GM18508 (cell line): ENCODE data around the gene ARHGAP31.
A peak's percentile ranks its signal among the peaks of the same experiment; 100 is the strongest.
"Not testable (repeated sequence)": the region's sequence is repeated elsewhere in the genome, so short reads cannot be mapped to it uniquely, and the experiment has no call there.

Source experiments
- ATAC-seq: cut with Tn5 transposase; IDR thresholded peaks from one replicate; pipeline ENCODE4 v1.9.1; 2021; ENCODE audit warnings: moderate number of reproducible peaks; ENCODE audit not compliant: insufficient read depth, unreplicated experiment

The ARHGAP31 gene

DNA sequence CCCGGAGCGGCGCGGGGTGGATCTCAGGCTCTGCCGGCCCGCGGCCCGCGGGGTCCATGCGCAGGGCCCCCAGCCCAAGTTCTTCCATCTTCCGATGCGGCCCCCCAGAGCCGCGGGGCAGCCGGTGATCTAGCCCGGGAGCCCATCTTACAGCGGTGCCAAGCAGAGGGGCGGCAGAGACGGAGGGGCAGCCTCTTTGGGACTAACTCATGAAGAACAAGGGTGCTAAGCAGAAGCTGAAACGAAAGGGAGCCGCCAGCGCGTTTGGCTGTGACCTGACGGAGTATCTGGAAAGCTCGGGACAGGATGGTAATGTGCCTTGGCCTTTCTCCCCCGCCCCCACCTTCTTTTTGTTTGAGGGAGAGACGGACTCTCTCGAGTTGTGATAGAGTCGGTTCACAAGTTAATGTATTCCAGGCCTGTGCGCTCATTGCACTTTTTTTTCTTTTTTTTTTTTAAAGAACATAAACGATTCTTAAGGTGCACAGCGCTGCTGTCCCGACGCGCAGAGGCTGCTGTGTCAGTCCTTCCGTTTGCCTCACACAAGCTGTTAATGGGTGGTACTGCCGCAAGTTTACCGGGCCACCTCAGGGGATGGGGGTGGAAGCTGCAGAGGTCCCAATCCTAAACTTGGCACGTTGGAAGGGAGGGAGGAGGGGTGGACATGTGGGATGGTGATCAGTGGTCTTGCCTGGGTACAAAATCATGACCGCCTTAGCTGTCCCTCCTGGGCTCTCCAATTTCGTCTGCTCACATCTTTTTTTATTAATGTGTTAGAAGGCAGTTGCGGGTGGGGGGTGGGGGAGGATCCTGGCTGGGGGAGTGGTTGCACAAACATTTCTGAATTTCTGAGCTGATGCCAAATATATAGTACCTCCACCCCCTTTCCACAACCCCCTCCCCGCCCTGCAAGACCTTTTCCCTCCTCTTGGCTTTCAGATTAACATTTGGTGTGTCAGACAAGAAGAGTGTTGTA lies 801 bp downstream of the ARHGAP31 start:
- ATAC-seq, result peak; percentile 20

DNA sequence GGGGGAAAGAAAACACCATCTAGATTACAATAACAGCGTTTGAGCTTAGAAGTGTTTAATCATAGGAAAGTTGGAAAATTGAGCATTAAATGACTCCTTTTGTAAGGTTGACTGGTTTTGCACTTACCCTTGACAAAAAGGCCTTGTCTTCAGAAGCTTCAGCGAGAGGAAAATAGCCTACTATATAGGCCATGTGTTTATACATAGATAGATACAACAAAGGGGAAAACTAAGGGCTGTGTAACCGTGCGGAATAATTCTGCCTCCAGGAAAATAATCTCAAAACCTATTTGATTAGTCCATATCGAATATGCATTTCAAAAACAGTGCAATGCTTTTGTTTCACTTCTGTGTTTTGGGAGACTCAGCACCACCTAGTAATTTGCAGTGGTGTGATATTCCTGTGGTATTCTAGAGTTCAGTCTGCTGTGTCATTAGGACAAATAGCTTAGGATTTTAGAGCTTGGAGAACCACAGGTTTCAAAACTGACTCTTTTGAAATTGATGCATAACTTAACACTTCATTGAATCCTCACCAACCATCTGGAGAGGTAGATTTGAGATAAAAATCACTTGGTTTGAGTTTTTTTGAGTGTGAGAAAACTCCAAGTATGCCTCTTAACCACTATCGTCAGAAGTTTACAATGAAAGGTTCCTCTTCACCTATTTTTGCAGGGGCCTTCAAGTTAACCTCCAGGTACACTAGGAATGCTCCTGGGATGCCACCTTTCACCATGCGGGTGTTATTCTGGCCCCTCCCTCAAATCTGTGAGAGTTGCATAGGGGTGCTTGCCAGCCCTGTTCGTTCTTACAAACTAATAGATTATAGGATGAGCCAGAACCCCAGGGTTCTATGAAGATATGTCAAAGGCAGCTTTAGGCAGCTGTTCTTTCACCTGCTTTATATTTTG lies 1.9 kb downstream of the ARHGAP31 start:
- no peak for ATAC-seq

DNA sequence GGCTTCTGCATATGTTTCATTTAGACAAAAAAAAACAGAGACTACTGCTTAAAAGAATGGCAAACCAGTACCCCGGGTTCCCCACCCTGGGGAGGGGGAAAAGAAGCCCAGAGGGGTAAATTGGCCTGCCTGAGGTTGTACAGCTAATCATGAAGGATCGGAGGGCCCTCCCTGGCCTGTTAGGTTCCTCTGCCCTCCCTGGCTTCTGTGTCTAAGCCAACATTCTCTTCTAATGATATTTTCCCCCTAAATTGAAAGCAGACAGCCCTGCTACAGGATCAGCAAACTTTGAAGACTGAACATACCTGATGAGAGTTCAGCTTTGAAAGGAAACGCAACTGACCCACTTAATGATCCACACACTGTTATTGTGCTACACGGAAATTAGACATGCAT lies 2.5 kb downstream of the ARHGAP31 start:
- ATAC-seq, result no peak

DNA sequence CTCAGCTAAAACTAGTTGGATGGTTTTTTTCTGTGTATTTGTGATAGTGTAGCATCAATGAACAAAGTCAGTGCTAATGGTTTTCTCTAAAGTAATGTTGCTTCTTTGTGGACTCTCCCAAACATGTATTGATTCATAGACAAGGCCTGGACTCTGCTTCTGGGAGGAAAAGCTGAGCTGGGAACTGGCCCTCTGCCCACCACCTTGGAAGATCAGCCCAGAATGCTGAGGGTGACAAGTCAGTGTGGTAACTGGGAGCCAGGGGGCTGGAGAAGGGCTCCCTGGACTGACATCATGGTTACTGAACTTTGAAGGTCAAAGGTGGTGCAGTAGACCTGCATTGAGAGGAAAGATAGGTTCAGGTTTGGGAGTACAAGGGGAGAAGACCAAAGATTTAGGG lies 3.0 kb downstream of the ARHGAP31 start:
- ATAC-seq, result no peak

DNA sequence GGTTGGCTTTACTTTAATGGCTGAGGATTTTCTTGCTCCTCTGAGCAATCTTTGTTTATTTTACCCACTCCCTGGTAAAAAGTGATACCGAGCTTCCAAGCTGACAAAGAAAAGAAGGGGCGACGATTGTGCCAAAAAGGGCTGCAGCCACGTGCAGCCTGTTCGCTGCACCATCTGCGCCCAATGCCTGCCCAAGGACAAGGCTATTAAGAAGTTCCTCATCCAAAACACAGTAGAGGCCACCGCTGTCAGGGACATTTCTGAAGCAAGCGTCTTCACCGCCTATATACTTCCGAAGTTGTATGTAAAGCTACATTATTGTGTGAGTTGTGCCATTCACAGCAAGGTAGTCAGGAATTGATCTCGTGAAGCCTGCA lies 4.4 kb downstream of the ARHGAP31 start:
- no peak for ATAC-seq

DNA sequence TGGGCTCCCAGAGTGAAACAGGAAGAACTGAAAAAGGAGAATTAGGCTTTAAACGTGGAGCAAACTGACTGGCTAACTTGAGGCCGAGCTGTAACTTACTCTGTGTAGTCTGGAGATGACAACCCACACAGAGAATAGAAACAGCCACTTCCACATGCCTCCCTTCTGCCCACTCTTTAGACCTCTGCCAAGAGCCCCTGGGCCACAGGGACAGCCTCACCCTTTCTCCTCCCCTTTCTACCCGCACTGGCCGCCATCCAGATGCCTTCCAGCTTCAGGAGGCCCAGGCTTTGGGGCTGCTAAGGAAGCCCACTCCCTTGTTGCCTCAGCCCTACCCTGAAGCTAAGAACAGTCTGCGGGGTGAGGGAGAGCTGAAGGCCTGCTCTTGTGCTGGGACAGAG lies 6.8 kb downstream of the ARHGAP31 start:
- no peak for ATAC-seq

DNA sequence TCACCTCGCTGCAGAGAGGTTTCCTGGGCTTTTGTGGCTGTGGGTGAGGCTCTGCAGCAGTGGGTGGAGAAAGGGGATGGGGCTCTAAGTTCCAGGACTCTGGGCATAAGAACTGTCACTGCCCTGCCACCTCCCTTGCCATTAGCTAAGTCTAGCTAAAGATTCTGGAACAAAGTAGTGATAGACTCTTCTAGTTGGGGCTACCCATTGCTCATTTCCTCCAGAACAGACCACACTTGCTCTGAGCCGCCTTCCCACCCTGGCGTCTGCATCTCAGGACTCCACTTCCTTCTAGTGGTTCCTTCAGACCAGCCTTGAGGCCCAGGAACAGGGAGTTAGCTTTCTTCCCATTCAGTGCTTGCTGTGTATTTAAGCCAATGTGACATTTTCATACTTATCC lies 7.5 kb downstream of the ARHGAP31 start:
- ATAC-seq, result no peak

DNA sequence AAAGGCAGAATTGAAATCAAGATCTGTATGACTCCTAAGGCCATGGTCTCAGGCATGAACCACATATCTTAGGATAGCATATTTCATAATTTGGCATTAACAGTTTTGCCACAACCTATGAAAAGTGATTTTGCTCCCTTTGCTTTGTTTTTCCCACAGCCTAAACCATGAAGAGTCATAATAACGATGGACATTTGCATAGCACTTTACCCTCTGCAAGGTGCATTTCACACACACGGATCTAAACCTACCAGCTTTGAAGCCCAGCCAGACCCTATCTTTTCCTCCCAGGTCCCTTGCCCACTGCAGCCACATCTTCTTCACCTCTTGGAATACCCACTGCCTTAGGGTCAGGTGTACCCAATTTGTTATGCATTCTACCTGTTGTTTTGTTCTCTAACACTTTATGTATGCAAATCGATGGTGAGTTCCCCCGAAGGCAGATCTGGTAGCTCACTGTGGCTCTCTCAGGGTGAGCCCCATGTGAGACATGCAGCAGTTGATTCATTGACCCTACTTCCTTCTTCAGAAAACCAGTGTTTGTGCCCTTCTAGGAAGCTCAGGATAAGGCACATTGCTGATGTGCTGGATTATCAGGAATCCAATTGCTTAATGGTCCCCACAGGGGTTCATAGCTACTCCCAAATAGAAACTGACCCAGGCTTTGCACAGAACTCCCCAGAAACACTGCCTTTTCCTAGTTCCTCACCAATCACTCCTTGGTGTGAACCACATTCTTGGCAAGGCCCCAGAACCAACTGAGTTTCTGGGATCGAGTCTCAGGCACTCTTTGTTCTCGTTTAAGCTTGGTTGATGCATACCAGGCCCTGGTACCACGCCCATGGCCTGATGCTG lies 8.7 kb downstream of the ARHGAP31 start:
- ATAC-seq, result no peak

DNA sequence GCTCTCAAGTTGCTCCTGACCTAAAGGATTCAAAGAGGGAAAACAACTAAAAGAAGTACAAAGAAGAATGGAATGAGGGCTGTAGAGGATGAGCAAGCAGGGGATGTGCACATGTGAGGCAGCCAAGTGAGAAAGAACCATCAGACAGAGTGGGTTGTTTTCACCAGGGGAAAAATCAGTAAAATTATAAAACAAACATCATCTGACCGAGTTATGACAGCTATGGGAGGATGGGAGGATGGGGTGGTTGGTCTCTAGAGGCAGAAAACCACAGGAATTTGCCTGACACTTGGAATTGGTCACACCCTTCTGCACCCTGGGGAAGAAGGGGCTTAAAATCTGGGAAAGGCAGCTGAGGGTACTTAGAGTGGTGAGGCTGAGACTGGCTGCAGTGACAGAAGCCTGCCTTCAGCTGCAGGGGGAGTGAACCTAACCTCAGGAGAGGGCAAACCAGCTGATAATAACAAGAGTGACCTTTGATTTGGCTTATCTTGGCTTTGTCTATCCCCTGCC lies 10.1 kb downstream of the ARHGAP31 start:
- no peak for ATAC-seq

DNA sequence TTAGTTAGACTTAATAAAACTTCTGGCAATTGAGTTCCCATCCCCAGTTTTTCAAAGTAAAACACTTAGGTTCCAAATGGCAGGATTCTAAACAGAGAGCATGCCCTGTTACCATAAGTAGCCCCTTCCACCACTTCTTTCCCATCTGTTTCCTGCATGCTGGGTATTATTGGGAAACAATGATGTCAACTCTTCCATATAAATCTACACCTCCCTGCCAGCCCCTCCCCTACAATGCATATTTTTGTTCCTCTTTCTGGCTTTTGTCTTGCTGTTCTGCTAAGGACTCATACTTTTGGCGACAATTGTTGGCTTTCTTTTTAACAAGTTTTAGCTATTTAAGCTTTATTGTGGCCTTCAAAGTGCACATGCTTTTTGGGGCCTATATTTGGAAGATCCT lies 11.1 kb downstream of the ARHGAP31 start:
- no peak for ATAC-seq

DNA sequence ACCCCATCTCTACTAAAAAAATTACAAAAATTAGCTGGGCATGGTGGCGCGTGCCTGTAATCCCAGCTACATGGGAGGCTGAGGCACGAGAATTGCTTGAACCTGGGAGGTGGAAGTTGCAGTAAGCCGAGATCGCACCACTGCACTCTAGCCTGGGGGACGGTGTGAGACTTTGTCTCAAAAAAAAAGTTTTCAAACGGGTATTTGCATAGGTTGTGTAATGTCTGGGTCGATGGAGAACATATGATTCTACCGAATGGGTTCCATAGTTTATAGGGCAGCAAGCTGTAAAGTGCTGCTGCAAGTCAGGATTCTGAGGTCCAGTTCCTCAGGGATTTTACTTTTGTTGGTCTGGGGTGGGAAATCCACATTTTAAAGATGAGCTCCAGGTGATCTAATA lies 12.2 kb downstream of the ARHGAP31 start:
- not testable (repeated sequence) for ATAC-seq

DNA sequence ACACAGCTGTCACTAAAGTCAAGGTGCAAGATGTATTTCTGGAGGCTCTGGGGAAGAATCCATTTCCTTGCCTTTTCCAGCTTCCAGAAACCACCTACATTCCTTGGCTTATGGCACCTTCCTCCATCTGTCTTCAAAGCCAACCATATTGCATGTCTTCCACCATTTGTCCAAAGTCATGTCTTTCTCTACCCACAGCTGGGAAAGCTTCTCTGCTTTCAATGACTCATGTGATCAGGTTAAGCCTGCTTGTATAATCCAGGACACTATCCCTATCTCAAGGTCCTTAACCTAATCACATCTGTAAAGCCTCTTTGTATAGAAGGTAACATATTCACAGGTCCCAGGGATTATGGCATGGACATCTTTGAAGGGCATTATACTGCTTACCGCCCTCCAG lies 14.2 kb downstream of the ARHGAP31 start:
- ATAC-seq, result no peak

DNA sequence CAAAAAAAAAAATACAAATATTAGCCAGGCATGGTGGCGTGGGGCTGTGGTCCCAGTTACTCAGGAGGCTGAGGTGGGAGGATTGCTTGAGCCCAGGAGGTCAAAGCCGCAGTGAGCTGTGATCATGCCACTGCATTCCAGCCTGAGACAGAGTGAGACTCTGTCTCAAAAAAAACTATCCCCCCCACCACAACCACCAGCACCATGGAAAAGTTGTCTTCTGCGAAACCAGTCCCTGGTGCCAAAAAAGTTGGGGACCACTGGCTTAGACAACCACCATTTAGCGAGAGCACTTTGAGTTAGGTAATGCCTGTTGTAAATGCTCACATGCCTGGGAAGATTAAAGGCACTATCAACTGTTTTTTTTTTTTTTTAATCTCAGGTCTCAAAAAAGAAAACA lies 15.4 kb downstream of the ARHGAP31 start:
- ATAC-seq, result no peak

DNA sequence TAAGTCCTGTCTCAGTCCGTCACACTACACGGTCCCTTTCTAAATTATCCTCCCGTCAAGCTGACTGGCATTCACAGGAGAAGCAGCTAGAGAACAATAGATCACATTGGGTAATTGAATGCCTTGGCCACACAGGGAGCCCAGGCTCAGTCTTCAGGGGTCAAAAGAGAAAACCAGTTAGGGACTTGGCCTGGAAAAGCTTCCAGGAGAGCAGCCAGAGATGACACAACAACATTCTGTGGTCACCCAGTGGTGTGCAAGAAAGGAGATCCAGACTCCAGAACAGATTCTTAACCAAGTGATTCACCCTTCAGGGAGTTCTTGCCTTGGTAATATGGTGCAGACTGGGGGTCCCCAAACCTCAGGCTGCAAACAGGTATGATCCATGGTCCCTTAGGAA lies 15.9 kb downstream of the ARHGAP31 start:
- no peak for ATAC-seq

DNA sequence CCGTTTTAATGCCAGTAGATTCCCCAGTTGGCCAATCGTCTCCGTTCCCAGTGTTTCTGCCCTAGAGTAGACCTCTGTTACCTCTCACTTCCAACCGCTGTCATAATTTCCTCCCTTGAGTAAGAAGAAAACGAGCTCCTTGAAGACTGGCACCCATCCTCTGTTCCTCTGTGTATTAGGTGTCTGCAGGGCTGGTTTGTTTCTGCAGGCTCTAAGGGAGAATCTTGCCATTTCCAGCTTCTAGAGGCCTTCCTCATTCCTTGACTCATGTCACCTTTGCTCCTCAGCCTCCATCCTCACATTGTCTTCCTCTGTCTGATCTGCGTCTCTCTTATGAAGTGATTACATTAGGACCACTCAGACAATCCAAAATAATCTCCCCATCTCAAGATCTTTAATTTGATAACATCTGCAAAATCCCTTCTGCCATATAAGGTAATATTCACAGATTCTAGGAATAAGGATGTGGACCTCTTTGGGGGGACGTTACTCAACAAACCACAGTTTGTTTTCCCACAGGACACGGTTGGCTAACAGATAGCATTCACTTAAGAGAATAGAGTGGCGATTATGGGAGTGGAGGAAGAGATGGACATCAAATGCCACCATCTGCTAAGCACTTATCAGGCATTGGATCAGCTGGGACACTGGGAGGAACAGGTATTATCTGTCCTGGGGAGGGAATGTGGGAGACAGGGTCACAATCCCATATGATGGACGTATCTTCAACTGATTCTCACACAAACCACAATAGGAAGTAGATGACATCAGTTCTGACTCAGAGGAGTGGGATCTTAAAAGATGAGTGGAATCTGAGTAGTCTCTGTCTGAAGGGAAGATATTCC lies 17.1 kb downstream of the ARHGAP31 start:
- ATAC-seq, result no peak

DNA sequence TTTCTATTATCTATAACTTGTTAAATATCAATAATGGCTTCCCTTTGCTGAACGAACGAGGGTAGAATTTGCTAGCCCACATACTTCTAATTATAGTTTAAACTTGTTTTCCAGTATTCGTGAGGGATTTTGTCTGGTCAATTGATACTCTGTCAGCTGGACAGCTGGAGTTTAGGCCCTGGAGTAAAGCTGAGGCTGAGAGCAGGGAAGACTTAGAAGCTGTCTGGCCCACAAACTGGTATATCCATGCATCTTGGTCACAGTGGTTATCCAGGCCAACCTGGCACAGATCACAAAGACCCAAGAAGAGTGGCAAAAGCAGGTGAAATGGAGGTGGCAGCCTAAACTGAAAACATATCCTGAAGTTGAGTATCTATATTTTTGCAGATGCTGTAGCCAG lies 19.3 kb downstream of the ARHGAP31 start:
- no peak for ATAC-seq

DNA sequence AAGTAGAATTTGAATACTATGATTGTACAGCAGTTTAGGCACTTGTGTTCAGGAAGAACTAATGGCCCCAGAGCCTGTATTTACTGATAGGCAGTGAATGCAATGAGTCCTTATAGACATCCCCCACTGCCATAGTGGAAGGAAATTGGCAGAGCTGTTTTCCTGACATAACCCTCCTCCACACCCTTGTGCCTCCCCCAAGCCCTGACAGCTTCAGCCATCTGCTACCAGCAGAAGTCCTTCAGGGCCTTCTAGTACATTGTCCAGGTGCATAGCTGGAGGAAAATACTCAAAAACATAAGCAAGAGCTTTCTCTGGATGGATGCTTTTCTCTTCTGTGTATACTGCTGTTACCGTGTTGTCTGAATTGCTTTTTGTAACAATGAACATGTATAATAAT lies 20.6 kb downstream of the ARHGAP31 start:
- ATAC-seq, result no peak

DNA sequence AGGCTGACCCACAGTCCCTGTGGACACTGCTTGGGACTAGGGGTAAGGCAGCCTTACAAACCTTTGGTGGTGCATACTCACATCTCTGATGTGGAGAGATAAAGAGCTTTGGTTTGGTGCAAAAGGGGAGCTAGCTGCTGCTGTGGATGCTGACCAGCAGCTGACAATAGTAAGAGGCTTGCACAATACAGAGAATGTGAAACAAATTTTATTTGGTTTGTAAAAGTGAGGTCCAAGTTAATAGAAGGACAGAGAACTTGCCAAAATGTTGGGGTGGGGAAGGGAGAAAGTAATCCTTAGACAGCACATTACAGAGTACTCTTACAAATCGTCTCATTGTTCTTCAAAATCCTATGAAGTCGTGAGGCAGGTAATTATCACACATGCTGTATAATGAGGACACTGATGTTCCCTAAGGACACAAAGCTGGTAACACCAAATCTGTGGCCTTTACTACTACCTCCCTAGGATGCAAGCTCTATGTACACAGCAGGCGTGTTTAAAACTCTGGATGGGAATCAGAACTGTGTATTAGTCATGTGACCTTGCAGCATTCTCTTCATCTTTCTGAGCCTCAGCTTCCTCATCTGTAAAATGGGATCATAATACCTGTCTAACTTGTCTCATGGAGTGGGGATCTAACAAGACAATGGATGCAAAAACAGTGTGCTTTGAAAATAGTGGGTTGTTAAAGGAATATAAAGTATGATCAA lies 21.6 kb downstream of the ARHGAP31 start:
- ATAC-seq, result no peak

DNA sequence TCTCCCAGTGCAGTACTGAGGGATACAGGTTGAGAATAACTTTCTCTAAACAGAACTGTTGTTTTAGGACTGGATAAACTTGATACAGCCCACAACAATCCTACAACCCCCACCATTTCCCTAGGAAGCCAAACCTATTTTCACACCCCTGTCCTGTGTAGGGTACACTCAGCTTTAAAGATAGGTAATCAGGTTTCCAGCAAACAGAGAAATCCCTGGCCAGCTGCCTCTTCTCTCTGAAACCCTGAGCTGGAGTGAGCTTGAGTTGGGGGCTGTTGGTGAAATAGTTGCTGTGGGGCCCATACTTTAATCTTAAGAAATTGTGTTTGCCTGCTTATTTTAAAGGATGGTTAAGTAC lies 22.1 kb downstream of the ARHGAP31 start:
- no peak for ATAC-seq
